ENCODE data around the gene NLGN1.

The NLGN1 gene

GRCh38 chr3:174162550-174162949 lies 765.0 kb downstream of the NLGN1 start:
- H3K4me1 ChIP-seq (ENCODE audit: control insufficient read depth, insufficient read depth, low read length) = no peaks in the 10 kb centered on the region
- H3K27me3 ChIP-seq (ENCODE audit: control insufficient read depth, insufficient read depth, low read length) = no peaks in the 10 kb centered on the region
- no peak overlapping the region for H3K9ac ChIP-seq (ENCODE audit: low read depth, low read length)
- no peak overlapping the region for H3K4me3 ChIP-seq (ENCODE audit: low read depth, low read length)
- peaks cover 4% of the 10 kb centered on the region for H3K9me3 ChIP-seq (ENCODE audit: control insufficient read depth, insufficient read depth, low read length)
- H3K36me3 ChIP-seq (ENCODE audit: control insufficient read depth, insufficient read depth, low read length) = no peaks in the 10 kb centered on the region

GRCh38 chr3:174168026-174168425 lies 770.5 kb downstream of the NLGN1 start:
- Histone ChIP-seq H3K27me3 (ENCODE audit: control insufficient read depth, insufficient read depth, low read length) (no peaks in the 10 kb centered on the region), H3K4me3 (ENCODE audit: low read depth, low read length) (no peak overlapping the region), H3K9ac (ENCODE audit: low read depth, low read length) (no peak overlapping the region), H3K36me3 (ENCODE audit: control insufficient read depth, insufficient read depth, low read length) (no peaks in the 10 kb centered on the region), H3K9me3 (ENCODE audit: control insufficient read depth, insufficient read depth, low read length) (peaks cover 4% of the 10 kb centered on the region), H3K4me1 (ENCODE audit: control insufficient read depth, insufficient read depth, low read length) (no peaks in the 10 kb centered on the region)

- Histone ChIP-seq H3K9ac (ENCODE audit: low read depth, low read length) (no peak overlapping the region), H3K36me3 (ENCODE audit: control insufficient read depth, insufficient read depth, low read length) (no peaks in the 10 kb centered on the region), H3K9me3 (ENCODE audit: control insufficient read depth, insufficient read depth, low read length) (no peaks in the 10 kb centered on the region), H3K27me3 (ENCODE audit: control insufficient read depth, insufficient read depth, low read length) (no peaks in the 10 kb centered on the region), H3K4me3 (ENCODE audit: low read depth, low read length) (no peak overlapping the region), H3K4me1 (ENCODE audit: control insufficient read depth, insufficient read depth, low read length) (no peaks in the 10 kb centered on the region)
These were observed 771.2 kb downstream of the NLGN1 start for GRCh38 chr3:174168538-174169254.

GRCh38 chr3:174169736-174170135 lies 772.2 kb downstream of the NLGN1 start:
- H3K9ac ChIP-seq (ENCODE audit: low read depth, low read length) = no peak overlapping the region
- H3K4me3 ChIP-seq (ENCODE audit: low read depth, low read length) = no peak overlapping the region
- H3K36me3 ChIP-seq (ENCODE audit: control insufficient read depth, insufficient read depth, low read length) = no peaks in the 10 kb centered on the region
- H3K4me1 ChIP-seq (ENCODE audit: control insufficient read depth, insufficient read depth, low read length) = no peaks in the 10 kb centered on the region
- H3K9me3 ChIP-seq (ENCODE audit: control insufficient read depth, insufficient read depth, low read length) = no peaks in the 10 kb centered on the region
- H3K27me3 ChIP-seq (ENCODE audit: control insufficient read depth, insufficient read depth, low read length) = no peaks in the 10 kb centered on the region

GRCh38 chr3:174170248-174170647 lies 772.7 kb downstream of the NLGN1 start:
- no peak overlapping the region for H3K9ac ChIP-seq (ENCODE audit: low read depth, low read length)
- H3K4me1 ChIP-seq (ENCODE audit: control insufficient read depth, insufficient read depth, low read length) = no peaks in the 10 kb centered on the region
- no peak overlapping the region for H3K4me3 ChIP-seq (ENCODE audit: low read depth, low read length)
- no peaks in the 10 kb centered on the region for H3K9me3 ChIP-seq (ENCODE audit: control insufficient read depth, insufficient read depth, low read length)
- no peaks in the 10 kb centered on the region for H3K27me3 ChIP-seq (ENCODE audit: control insufficient read depth, insufficient read depth, low read length)
- H3K36me3 ChIP-seq (ENCODE audit: control insufficient read depth, insufficient read depth, low read length) = no peaks in the 10 kb centered on the region

GRCh38 chr3:174186377-174186989 lies 788.9 kb downstream of the NLGN1 start:
- Histone ChIP-seq H3K9me3 (ENCODE audit: control insufficient read depth, insufficient read depth, low read length) (no peaks in the 10 kb centered on the region), H3K4me3 (ENCODE audit: low read depth, low read length) (no peak overlapping the region), H3K9ac (ENCODE audit: low read depth, low read length) (no peak overlapping the region), H3K4me1 (ENCODE audit: control insufficient read depth, insufficient read depth, low read length) (no peaks in the 10 kb centered on the region), H3K36me3 (ENCODE audit: control insufficient read depth, insufficient read depth, low read length) (no peaks in the 10 kb centered on the region), H3K27me3 (ENCODE audit: control insufficient read depth, insufficient read depth, low read length) (no peaks in the 10 kb centered on the region)

GRCh38 chr3:174191380-174191779 lies 793.8 kb downstream of the NLGN1 start:
- H3K9me3 ChIP-seq (ENCODE audit: control insufficient read depth, insufficient read depth, low read length) = no peaks in the 10 kb centered on the region
- H3K27me3 ChIP-seq (ENCODE audit: control insufficient read depth, insufficient read depth, low read length) = no peaks in the 10 kb centered on the region
- H3K4me3 ChIP-seq (ENCODE audit: low read depth, low read length) = no peak overlapping the region
- no peaks in the 10 kb centered on the region for H3K36me3 ChIP-seq (ENCODE audit: control insufficient read depth, insufficient read depth, low read length)
- no peak overlapping the region for H3K9ac ChIP-seq (ENCODE audit: low read depth, low read length)
- H3K4me1 ChIP-seq (ENCODE audit: control insufficient read depth, insufficient read depth, low read length) = no peaks in the 10 kb centered on the region

GRCh38 chr3:174191895-174192294 lies 794.4 kb downstream of the NLGN1 start:
- H3K27me3 ChIP-seq (ENCODE audit: control insufficient read depth, insufficient read depth, low read length) = no peaks in the 10 kb centered on the region
- no peak overlapping the region for H3K9ac ChIP-seq (ENCODE audit: low read depth, low read length)
- no peak overlapping the region for H3K4me3 ChIP-seq (ENCODE audit: low read depth, low read length)
- H3K4me1 ChIP-seq (ENCODE audit: control insufficient read depth, insufficient read depth, low read length) = no peaks in the 10 kb centered on the region
- no peaks in the 10 kb centered on the region for H3K9me3 ChIP-seq (ENCODE audit: control insufficient read depth, insufficient read depth, low read length)
- H3K36me3 ChIP-seq (ENCODE audit: control insufficient read depth, insufficient read depth, low read length) = no peaks in the 10 kb centered on the region

GRCh38 chr3:174192471-174192870 lies 794.9 kb downstream of the NLGN1 start:
- Histone ChIP-seq H3K27me3 (ENCODE audit: control insufficient read depth, insufficient read depth, low read length) (no peaks in the 10 kb centered on the region), H3K9me3 (ENCODE audit: control insufficient read depth, insufficient read depth, low read length) (no peaks in the 10 kb centered on the region), H3K36me3 (ENCODE audit: control insufficient read depth, insufficient read depth, low read length) (no peaks in the 10 kb centered on the region), H3K4me1 (ENCODE audit: control insufficient read depth, insufficient read depth, low read length) (no peaks in the 10 kb centered on the region), H3K4me3 (ENCODE audit: low read depth, low read length) (no peak overlapping the region), H3K9ac (ENCODE audit: low read depth, low read length) (no peak overlapping the region)

GRCh38 chr3:174193604-174194003 lies 796.1 kb downstream of the NLGN1 start:
- H3K27me3 ChIP-seq (ENCODE audit: control insufficient read depth, insufficient read depth, low read length) = no peaks in the 10 kb centered on the region
- no peak overlapping the region for H3K9ac ChIP-seq (ENCODE audit: low read depth, low read length)
- H3K4me3 ChIP-seq (ENCODE audit: low read depth, low read length) = no peak overlapping the region
- H3K36me3 ChIP-seq (ENCODE audit: control insufficient read depth, insufficient read depth, low read length) = no peaks in the 10 kb centered on the region
- H3K9me3 ChIP-seq (ENCODE audit: control insufficient read depth, insufficient read depth, low read length) = no peaks in the 10 kb centered on the region
- H3K4me1 ChIP-seq (ENCODE audit: control insufficient read depth, insufficient read depth, low read length) = no peaks in the 10 kb centered on the region

- Histone ChIP-seq H3K27me3 (ENCODE audit: control insufficient read depth, insufficient read depth, low read length) (no peaks in the 10 kb centered on the region), H3K9ac (ENCODE audit: low read depth, low read length) (no peak overlapping the region), H3K36me3 (ENCODE audit: control insufficient read depth, insufficient read depth, low read length) (no peaks in the 10 kb centered on the region), H3K9me3 (ENCODE audit: control insufficient read depth, insufficient read depth, low read length) (no peaks in the 10 kb centered on the region), H3K4me1 (ENCODE audit: control insufficient read depth, insufficient read depth, low read length) (peaks cover 5% of the 10 kb centered on the region), H3K4me3 (ENCODE audit: low read depth, low read length) (no peak overlapping the region)
These were observed 799.9 kb downstream of the NLGN1 start for GRCh38 chr3:174197416-174197815.

- Histone ChIP-seq H3K4me3 (ENCODE audit: low read depth, low read length) (no peak overlapping the region), H3K9ac (ENCODE audit: low read depth, low read length) (no peak overlapping the region), H3K36me3 (ENCODE audit: control insufficient read depth, insufficient read depth, low read length) (no peaks in the 10 kb centered on the region), H3K9me3 (ENCODE audit: control insufficient read depth, insufficient read depth, low read length) (no peaks in the 10 kb centered on the region), H3K27me3 (ENCODE audit: control insufficient read depth, insufficient read depth, low read length) (no peaks in the 10 kb centered on the region), H3K4me1 (ENCODE audit: control insufficient read depth, insufficient read depth, low read length) (peaks cover 5% of the 10 kb centered on the region)
These were observed 800.7 kb downstream of the NLGN1 start for GRCh38 chr3:174198199-174198598.

All from iPS-15b (cell line).